ENCODE measurements around the gene POLG2.

DNA sequence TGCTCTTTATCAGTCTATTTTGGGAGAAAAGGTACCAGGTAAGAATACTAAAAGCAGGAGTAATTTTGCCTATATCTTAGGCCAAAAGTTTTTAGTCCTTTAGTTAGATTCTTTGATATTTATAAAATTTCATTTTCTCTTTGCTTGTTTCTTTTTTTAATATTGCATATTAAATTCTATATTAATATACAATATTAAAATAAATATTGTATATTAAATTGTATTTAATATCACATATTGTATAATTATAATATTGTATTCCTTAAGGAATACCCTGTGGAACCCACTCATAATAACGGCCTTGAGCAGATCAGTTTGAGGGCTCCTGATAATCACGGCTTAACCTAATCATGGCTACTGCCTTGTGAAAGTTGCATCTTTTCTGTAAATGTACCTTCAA lies 11.8 kb upstream of the POLG2 start:
- TF ChIP-seq CTCF (conservative IDR thresholded peaks at IDR 0.05 in 1 of 2, IDR thresholded peaks at IDR 0.05 in 1 of 2; ENCODE audit: extremely low read depth in 1 of 2, insufficient read depth in 1 of 2, low read depth in 1 of 2, low read length in 2 of 2) (no peak), EZH2 (IDR thresholded peaks at IDR 0.05; ENCODE audit: borderline replicate concordance, low read length) (no peak)
